ENCODE measurements around the gene KIAA1586. TPM values are rescaled to one million over a fixed set of nuclear protein-coding genes. Genes with fewer than 3 reads are reported as not detected.

The KIAA1586 gene
- total and polyA plus RNA-seq, 9 of the 15 experiments (the other 6 are each of a cell fraction or from before 2014, with no cell fraction given) = 23.4 to 43.6 (median 29.5) TPM

DNA sequence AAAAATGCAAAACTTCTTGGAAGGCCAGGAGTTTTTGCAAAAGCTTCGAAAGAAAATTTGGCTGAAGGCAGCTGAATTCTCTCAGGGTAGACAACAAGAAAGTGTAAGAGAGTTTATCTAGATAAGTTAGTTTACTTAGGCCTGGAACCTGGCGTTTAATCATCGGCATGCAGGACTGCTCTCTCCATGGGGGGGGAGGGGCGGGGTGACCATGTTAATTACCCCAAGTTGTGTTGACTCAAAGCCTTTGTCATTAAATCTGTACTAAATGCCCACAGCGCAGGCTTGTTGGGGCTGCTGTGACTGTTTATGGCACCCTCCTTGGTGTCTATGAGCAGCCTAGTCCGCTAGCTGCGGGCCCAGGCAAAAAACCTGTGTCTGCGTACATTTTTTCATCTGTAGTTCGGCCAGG is 23.4 kb downstream of the KIAA1586 start (continued):
- TF ChIP-seq NCOR1 (IDR thresholded peaks at IDR 0.05) = 0 out of 2 replicates have a peak, but pooled peaks have one; percentile 36
- no peak for TF ChIP-seq KLF6 (CRISPR knock-in tag; IDR thresholded peaks at IDR 0.05; ENCODE audit: borderline replicate concordance)
- peak; percentile 60; the same call in 1 of the 2 replicates for TF ChIP-seq POLR2AphosphoS5 (IDR thresholded peaks at IDR 0.05; ENCODE audit: control insufficient read depth, insufficient read depth, low read depth, low read length)
- TF ChIP-seq ARID1B (IDR thresholded peaks at IDR 0.05) = peak; percentile 71
- TF ChIP-seq PKNOX1 (IDR thresholded peaks at IDR 0.05) = no peak
- TF ChIP-seq TAF1 (IDR thresholded peaks at IDR 0.05; ENCODE audit: control insufficient read depth, extremely low read depth, insufficient read depth, low read length, severe bottlenecking) = no peak
- TF ChIP-seq DNMT1 (IDR thresholded peaks at IDR 0.05) = no peak
- TF ChIP-seq SMARCA4 (IDR thresholded peaks at IDR 0.05) = 0 out of 2 replicates have a peak, but pooled peaks have one; percentile 27
- peak; percentile 74 for TF ChIP-seq ZBTB33 (CRISPR knock-in tag; IDR thresholded peaks at IDR 0.05)
- TF ChIP-seq, protein P1, sequence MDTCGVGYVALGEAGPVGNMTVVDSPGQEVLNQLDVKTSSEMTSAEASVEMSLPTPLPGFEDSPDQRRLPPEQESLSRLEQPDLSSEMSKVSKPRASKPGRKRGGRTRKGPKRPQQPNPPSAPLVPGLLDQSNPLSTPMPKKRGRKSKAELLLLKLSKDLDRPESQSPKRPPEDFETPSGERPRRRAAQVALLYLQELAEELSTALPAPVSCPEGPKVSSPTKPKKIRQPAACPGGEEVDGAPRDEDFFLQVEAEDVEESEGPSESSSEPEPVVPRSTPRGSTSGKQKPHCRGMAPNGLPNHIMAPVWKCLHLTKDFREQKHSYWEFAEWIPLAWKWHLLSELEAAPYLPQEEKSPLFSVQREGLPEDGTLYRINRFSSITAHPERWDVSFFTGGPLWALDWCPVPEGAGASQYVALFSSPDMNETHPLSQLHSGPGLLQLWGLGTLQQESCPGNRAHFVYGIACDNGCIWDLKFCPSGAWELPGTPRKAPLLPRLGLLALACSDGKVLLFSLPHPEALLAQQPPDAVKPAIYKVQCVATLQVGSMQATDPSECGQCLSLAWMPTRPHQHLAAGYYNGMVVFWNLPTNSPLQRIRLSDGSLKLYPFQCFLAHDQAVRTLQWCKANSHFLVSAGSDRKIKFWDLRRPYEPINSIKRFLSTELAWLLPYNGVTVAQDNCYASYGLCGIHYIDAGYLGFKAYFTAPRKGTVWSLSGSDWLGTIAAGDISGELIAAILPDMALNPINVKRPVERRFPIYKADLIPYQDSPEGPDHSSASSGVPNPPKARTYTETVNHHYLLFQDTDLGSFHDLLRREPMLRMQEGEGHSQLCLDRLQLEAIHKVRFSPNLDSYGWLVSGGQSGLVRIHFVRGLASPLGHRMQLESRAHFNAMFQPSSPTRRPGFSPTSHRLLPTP (IDR thresholded peaks at IDR 0.05; ENCODE audit: borderline replicate concordance, extremely low read depth, insufficient read length) = no peak
- TF ChIP-seq RCOR1 (IDR thresholded peaks at IDR 0.05; ENCODE audit: borderline replicate concordance in 1 of 2, low read depth in 2 of 2, low read length in 2 of 2) = peak in 1 of 2 experiments; percentile 31; a peak in 1 of 4 replicates
- peak; percentile 70 for TF ChIP-seq TEAD4 (IDR thresholded peaks at IDR 0.05; ENCODE audit: low read length)
- TF ChIP-seq TEAD4 (CRISPR knock-in tag; IDR thresholded peaks at IDR 0.05; ENCODE audit: borderline replicate concordance) = no peak
- TF ChIP-seq BCL6 (CRISPR knock-in tag; IDR thresholded peaks at IDR 0.05) = no peak
- TF ChIP-seq EP300 (IDR thresholded peaks at IDR 0.05; ENCODE audit: low read length) = peak; percentile 72
- peak; percentile 57 for TF ChIP-seq TCF3 (CRISPR knock-in tag; IDR thresholded peaks at IDR 0.05)
- TF ChIP-seq ZNF408 (CRISPR knock-in tag; IDR thresholded peaks at IDR 0.05; ENCODE audit: low read depth) = no peak
- peak; percentile 74 for TF ChIP-seq TRIM28 (IDR thresholded peaks at IDR 0.05)
- peak in 1 of 2 experiments; percentile 63; a peak in 2 of 3 replicates for TF ChIP-seq CBX3 (IDR thresholded peaks at IDR 0.05; ENCODE audit: borderline replicate concordance in 1 of 2, low read length in 2 of 2)
- no peak for TF ChIP-seq PPARD (CRISPR knock-in tag; IDR thresholded peaks at IDR 0.05)
- TF ChIP-seq NCOA2 (IDR thresholded peaks at IDR 0.05; ENCODE audit: partially characterized antibody in 2 of 2) = no peak
